ENCODE data around the gene ACOT8. TPM values are rescaled to one million over a fixed set of nuclear protein-coding genes. Genes with fewer than 3 reads are reported as not detected.

ACOT8 gene
- total RNA-seq, 1 experiment from 2014 or later = 36.2 TPM

DNA sequence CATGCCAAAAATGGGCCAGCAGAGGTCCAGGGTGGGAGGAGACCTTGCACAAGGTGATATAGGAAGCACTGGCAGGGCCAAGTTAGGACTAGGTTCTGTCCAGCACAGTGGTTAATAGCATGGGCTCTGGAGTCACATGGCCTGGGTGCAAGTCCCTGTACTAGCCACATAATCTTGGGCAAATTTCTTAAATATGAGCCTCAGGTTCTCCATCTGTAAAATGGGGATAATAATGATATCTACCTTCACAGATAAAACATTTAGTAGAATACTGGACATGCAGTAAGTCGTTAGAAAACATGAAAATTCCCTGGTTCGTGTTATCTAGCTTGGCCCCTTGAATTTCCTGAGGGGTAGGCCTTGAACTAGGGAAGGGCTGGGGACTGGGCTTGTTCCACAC is 40.1 kb upstream of the ACOT8 start:
- no peaks in the 10 kb centered on the region for H3K27me3 Mint-ChIP-seq (ENCODE audit: insufficient read depth, unreplicated experiment)
- peaks cover 49% of the 10 kb centered on the region for H3K36me3 Mint-ChIP-seq (ENCODE audit: insufficient read depth, unreplicated experiment)
- ChIA-PET CTCF (no interaction called here), POLR2A (no interaction called here)
- peaks cover under 1% of the 10 kb centered on the region; the same call in 1 of the 2 replicates for H3K4me1 ChIP-seq
- H3K9me3 ChIP-seq = no peaks in the 10 kb centered on the region
- DNase-seq = no peak
- H3K4me3 ChIP-seq (ENCODE audit: low read depth, low read length) = no peak overlapping the region
- intact Hi-C loops (cut with micrococcal nuclease; ENCODE audit: unreplicated experiment) = no loop called here
- no peaks in the 10 kb centered on the region for H3K27me3 ChIP-seq (replicated peaks; ENCODE audit: control insufficient read depth, insufficient read depth, low read length)
- no peaks in the 10 kb centered on the region for H3K9me3 Mint-ChIP-seq (ENCODE audit: unreplicated experiment)
- no peak overlapping the region for H3K4me3 Mint-ChIP-seq (ENCODE audit: unreplicated experiment)
- TF ChIP-seq CTCF (IDR thresholded peaks at IDR 0.05; ENCODE audit: insufficient read depth in 1 of 2, low read depth in 1 of 2, low read length in 1 of 2, severe bottlenecking in 1 of 2, unreplicated experiment in 1 of 2) = no peak
- no peak overlapping the region for H3K27ac Mint-ChIP-seq (ENCODE audit: unreplicated experiment)
- peaks cover 18% of the 10 kb centered on the region for H3K4me1 Mint-ChIP-seq (ENCODE audit: low read depth, unreplicated experiment)
- peaks cover 13% of the 10 kb centered on the region for H3K36me3 ChIP-seq (ENCODE audit: control insufficient read depth, insufficient read depth, low read length)
- BruUV-seq (replicated peaks) = no TSS peak

- Mint-ChIP-seq H3K27me3 (ENCODE audit: insufficient read depth, unreplicated experiment) (no peaks in the 10 kb centered on the region), H3K9me3 (ENCODE audit: unreplicated experiment) (no peaks in the 10 kb centered on the region), H3K4me1 (ENCODE audit: low read depth, unreplicated experiment) (peaks cover 23% of the 10 kb centered on the region), H3K4me3 (ENCODE audit: unreplicated experiment) (no peak overlapping the region), H3K36me3 (ENCODE audit: insufficient read depth, unreplicated experiment) (peaks cover 55% of the 10 kb centered on the region), H3K27ac (ENCODE audit: unreplicated experiment) (no peak overlapping the region)
- ChIA-PET POLR2A (no interaction called here), CTCF (no interaction called here)
- BruUV-seq (replicated peaks) = no TSS peak
- H3K4me3 ChIP-seq (ENCODE audit: low read depth, low read length) = no peak overlapping the region
- no peak for DNase-seq
- H3K36me3 ChIP-seq (ENCODE audit: control insufficient read depth, insufficient read depth, low read length) = peaks cover 13% of the 10 kb centered on the region
- peaks cover 6% of the 10 kb centered on the region for H3K4me1 ChIP-seq
- no peaks in the 10 kb centered on the region for H3K27me3 ChIP-seq (replicated peaks; ENCODE audit: control insufficient read depth, insufficient read depth, low read length)
- H3K9me3 ChIP-seq = no peaks in the 10 kb centered on the region
- intact Hi-C loops (cut with micrococcal nuclease; ENCODE audit: unreplicated experiment) = no loop called here
- TF ChIP-seq CTCF (IDR thresholded peaks at IDR 0.05; ENCODE audit: insufficient read depth in 1 of 2, low read depth in 1 of 2, low read length in 1 of 2, severe bottlenecking in 1 of 2, unreplicated experiment in 1 of 2) = no peak
Observed at GRCh38 chr20:45896641-45897161, 39.5 kb upstream of the ACOT8 start.

DNA sequence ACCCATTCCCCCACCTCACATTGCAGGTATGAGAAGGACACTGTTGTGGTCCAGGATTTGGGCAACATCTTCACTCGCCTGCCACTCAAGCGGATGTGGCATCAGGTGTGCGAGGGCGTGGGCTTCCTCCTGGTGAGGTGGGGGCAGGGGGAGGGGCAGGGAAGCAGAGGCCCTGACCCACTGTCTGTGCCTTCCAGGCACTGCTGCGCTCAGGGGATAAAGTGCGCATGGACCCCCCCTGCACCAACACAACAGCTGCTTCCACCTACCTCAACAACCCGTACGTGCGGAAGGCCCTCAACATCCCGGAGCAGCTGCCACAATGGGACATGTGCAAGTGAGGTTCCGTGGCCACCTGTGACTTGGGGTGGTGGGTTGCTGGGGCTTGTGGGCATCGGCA is 37.6 kb upstream of the ACOT8 start:
- TF ChIP-seq CTCF (IDR thresholded peaks at IDR 0.05; ENCODE audit: insufficient read depth in 1 of 2, low read depth in 1 of 2, low read length in 1 of 2, severe bottlenecking in 1 of 2, unreplicated experiment in 1 of 2) = no peak
- H3K27ac Mint-ChIP-seq (ENCODE audit: unreplicated experiment) = no peak overlapping the region
- no peaks in the 10 kb centered on the region for H3K9me3 ChIP-seq
- H3K36me3 Mint-ChIP-seq (ENCODE audit: insufficient read depth, unreplicated experiment) = peaks cover 74% of the 10 kb centered on the region
- no peak for DNase-seq
- peaks cover 8% of the 10 kb centered on the region for H3K4me1 ChIP-seq
- H3K27me3 ChIP-seq (replicated peaks; ENCODE audit: control insufficient read depth, insufficient read depth, low read length) = no peaks in the 10 kb centered on the region
- no peak overlapping the region for H3K4me3 Mint-ChIP-seq (ENCODE audit: unreplicated experiment)
- POLR2A ChIA-PET = interaction anchor here (1.2 kb wide), 1 partner anchor 14 kb away, joined by 3 read pairs; no protein-coding TSS in a partner anchor
- H3K36me3 ChIP-seq (ENCODE audit: control insufficient read depth, insufficient read depth, low read length) = peaks cover 13% of the 10 kb centered on the region
- H3K4me1 Mint-ChIP-seq (ENCODE audit: low read depth, unreplicated experiment) = peaks cover 30% of the 10 kb centered on the region
- no TSS peak for BruUV-seq (replicated peaks)
- intact Hi-C loops (cut with micrococcal nuclease; ENCODE audit: unreplicated experiment) = loop anchor here (5.0 kb wide), 1 partner anchor 82 kb away; the partner anchor contains the start of gene UBE2C
- H3K4me3 ChIP-seq (ENCODE audit: low read depth, low read length) = no peak overlapping the region
- H3K9me3 Mint-ChIP-seq (ENCODE audit: unreplicated experiment) = no peaks in the 10 kb centered on the region
- no peaks in the 10 kb centered on the region for H3K27me3 Mint-ChIP-seq (ENCODE audit: insufficient read depth, unreplicated experiment)
- CTCF ChIA-PET = no interaction called here
